GM18870 (cell line): ENCODE data around the gene SEC31A.
"Not testable (repeated sequence)": the region's sequence is repeated elsewhere in the genome, so short reads cannot be mapped to it uniquely, and the experiment has no call there.

Source experiments
- ATAC-seq: cut with Tn5 transposase; IDR thresholded peaks from one replicate; pipeline ENCODE4 v1.9.1; 2021; ENCODE audit warnings: moderate library complexity; ENCODE audit not compliant: unreplicated experiment

SEC31A gene

GRCh38 chr4:82890901-82891706 lies at the start of gene SEC31A:
Gene SEC31A, minus strand, starts transcription at chr4:82891153. Its CDS starts 9,217 bp downstream, at chr4:82881936.
- ATAC-seq, result peak; percentile 75

- no peak for ATAC-seq
Observed at GRCh38 chr4:82939414-82939813, 48.5 kb upstream of the SEC31A start.

GRCh38 chr4:82934441-82934840 lies 43.5 kb upstream of the SEC31A start:
- ATAC-seq, result no peak

GRCh38 chr4:82930848-82931755 lies 40.1 kb upstream of the SEC31A start:
- ATAC-seq, result no peak

GRCh38 chr4:82921795-82922194 lies 30.8 kb upstream of the SEC31A start:
- no peak for ATAC-seq

- ATAC-seq, result no peak
Observed at GRCh38 chr4:82919386-82919785, 28.4 kb upstream of the SEC31A start.

GRCh38 chr4:82918091-82918490 lies 27.1 kb upstream of the SEC31A start:
- no peak for ATAC-seq

GRCh38 chr4:82913968-82914367 lies 23.0 kb upstream of the SEC31A start:
- ATAC-seq, result not testable (repeated sequence)

GRCh38 chr4:82913305-82913704 lies 22.4 kb upstream of the SEC31A start:
- no peak for ATAC-seq

GRCh38 chr4:82909326-82909725 lies 18.4 kb upstream of the SEC31A start:
- no peak for ATAC-seq

- peak; percentile 32 for ATAC-seq
Observed at GRCh38 chr4:82906469-82906868, 15.5 kb upstream of the SEC31A start.

GRCh38 chr4:82905205-82905604 lies 14.3 kb upstream of the SEC31A start:
- ATAC-seq, result peak; percentile 66

GRCh38 chr4:82903737-82904136 lies 12.8 kb upstream of the SEC31A start:
- no peak for ATAC-seq

- ATAC-seq, result no peak
Observed at GRCh38 chr4:82901183-82901718, 10.3 kb upstream of the SEC31A start.

GRCh38 chr4:82900411-82901182 lies 9.6 kb upstream of the SEC31A start, which contains the start of gene THAP9:
Gene THAP9, plus strand, starts transcription at chr4:82900735. Its CDS starts 68 bp downstream, at chr4:82900803.
- ATAC-seq, result peak; percentile 83

GRCh38 chr4:82900066-82900410 lies 9.1 kb upstream of the SEC31A start:
- ATAC-seq, result peak; percentile 3

- ATAC-seq, result no peak
Observed at GRCh38 chr4:82899374-82900065, 8.6 kb upstream of the SEC31A start.

GRCh38 chr4:82898322-82899243 lies 7.6 kb upstream of the SEC31A start:
- ATAC-seq, result no peak

GRCh38 chr4:82896755-82897154 lies 5.8 kb upstream of the SEC31A start:
- ATAC-seq, result no peak
